ENCODE results near the gene CDH26. TPM values are rescaled to one million over a fixed set of nuclear protein-coding genes. Genes with fewer than 3 reads are reported as not detected.

CDH26 gene
- total and polyA plus RNA-seq, 2 experiments from 2014 or later, result 2.0 TPM

DNA sequence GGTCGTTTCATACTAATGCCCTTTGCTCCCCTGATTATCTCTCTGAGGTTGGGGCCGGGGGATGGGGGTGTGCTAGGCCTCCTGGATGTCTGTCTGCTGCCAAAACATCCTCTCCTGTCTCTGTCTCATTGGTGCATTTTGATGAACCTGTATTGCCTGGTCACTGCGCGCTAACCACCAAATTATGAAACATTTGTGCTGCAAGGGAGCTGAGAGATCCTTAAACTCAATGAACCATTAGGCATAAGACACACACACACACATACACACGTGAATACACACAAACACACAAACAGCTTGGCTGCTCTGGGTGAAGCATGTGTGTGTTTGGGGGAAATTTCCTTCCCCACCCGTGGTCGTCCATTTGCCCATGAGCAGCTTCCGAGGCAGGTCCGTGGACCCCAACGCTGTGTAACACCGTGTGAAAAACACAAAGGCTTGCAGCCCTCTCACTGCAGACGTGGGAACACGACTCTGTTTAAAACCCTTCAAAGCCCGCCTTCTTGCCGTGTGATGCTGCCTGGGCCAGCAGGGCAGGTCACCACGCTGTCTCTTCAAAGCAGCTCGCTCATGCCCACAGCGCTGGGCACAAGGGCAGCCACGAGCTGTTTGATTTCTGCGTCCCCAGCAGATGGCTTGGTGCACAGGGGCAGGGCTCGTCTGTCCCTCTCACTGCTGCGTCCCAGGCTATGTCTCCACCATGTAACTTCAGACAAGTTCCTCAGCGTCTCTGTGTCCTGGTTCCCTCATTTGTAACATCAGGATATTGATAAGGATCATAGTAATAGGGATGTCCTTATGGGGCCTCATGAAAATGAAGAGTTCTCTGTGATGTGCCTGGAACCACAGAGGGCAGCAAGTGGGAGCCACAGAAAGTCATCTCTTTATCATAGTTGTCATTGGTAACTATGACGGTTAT is 96.8 kb downstream of the CDH26 start:
- peaks cover 9% of the 10 kb centered on the region for H3K4me1 Mint-ChIP-seq
- no peak for ATAC-seq
- H3K27me3 Mint-ChIP-seq (ENCODE audit: insufficient read depth, low read depth, poor library complexity), result peaks cover 16% of the 10 kb centered on the region
- no peak overlapping the region for H3K27ac ChIP-seq (ENCODE audit: low read depth)
- H3K36me3 ChIP-seq (ENCODE audit: insufficient read depth), result no peaks in the 10 kb centered on the region
- no peaks in the 10 kb centered on the region; the same call in 2 of the 3 replicates for H3K9me3 Mint-ChIP-seq
- H3K4me2 ChIP-seq, result no peak overlapping the region
- H3K27me3 ChIP-seq (ENCODE audit: insufficient read depth), result no peaks in the 10 kb centered on the region
- DNase-seq (ENCODE audit: low spot score), result no peak
- no peaks in the 10 kb centered on the region for H3K79me2 ChIP-seq (replicated peaks; ENCODE audit: insufficient read depth)
- H3K27ac Mint-ChIP-seq, result no peak overlapping the region
- H3K4me3 Mint-ChIP-seq, result no peak overlapping the region
- no peaks in the 10 kb centered on the region for H3K36me3 Mint-ChIP-seq (ENCODE audit: low read depth)
- peaks cover 13% of the 10 kb centered on the region for H3K4me1 ChIP-seq (ENCODE audit: insufficient read depth)
- no peaks in the 10 kb centered on the region for H3K9me2 ChIP-seq (ENCODE audit: insufficient read depth)
- H3F3A ChIP-seq (replicated peaks; ENCODE audit: low read depth), result no peaks in the 10 kb centered on the region
- no peak overlapping the region for H2AFZ ChIP-seq
- TF ChIP-seq, protein P1, sequence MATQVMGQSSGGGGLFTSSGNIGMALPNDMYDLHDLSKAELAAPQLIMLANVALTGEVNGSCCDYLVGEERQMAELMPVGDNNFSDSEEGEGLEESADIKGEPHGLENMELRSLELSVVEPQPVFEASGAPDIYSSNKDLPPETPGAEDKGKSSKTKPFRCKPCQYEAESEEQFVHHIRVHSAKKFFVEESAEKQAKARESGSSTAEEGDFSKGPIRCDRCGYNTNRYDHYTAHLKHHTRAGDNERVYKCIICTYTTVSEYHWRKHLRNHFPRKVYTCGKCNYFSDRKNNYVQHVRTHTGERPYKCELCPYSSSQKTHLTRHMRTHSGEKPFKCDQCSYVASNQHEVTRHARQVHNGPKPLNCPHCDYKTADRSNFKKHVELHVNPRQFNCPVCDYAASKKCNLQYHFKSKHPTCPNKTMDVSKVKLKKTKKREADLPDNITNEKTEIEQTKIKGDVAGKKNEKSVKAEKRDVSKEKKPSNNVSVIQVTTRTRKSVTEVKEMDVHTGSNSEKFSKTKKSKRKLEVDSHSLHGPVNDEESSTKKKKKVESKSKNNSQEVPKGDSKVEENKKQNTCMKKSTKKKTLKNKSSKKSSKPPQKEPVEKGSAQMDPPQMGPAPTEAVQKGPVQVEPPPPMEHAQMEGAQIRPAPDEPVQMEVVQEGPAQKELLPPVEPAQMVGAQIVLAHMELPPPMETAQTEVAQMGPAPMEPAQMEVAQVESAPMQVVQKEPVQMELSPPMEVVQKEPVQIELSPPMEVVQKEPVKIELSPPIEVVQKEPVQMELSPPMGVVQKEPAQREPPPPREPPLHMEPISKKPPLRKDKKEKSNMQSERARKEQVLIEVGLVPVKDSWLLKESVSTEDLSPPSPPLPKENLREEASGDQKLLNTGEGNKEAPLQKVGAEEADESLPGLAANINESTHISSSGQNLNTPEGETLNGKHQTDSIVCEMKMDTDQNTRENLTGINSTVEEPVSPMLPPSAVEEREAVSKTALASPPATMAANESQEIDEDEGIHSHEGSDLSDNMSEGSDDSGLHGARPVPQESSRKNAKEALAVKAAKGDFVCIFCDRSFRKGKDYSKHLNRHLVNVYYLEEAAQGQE (IDR thresholded peaks at IDR 0.05; ENCODE audit: unreplicated experiment), result no peak
- TF ChIP-seq ZNF114 (CRISPR knock-in tag; IDR thresholded peaks at IDR 0.05) (no peak), JUNB (IDR thresholded peaks at IDR 0.05; ENCODE audit: unreplicated experiment) (no peak), ZNF331 (CRISPR knock-in tag; IDR thresholded peaks at IDR 0.05; ENCODE audit: low read depth) (no peak), EZH2phosphoT487 (IDR thresholded peaks at IDR 0.05; ENCODE audit: unreplicated experiment) (no peak), STAT1 (IDR thresholded peaks at IDR 0.05; ENCODE audit: unreplicated experiment) (no peak), NANOG (IDR thresholded peaks at IDR 0.05; ENCODE audit: borderline replicate concordance) (no peak), POLR2AphosphoS5 (IDR thresholded peaks at IDR 0.05; ENCODE audit: low read depth) (no peak), CREB1 (CRISPR knock-in tag; IDR thresholded peaks at IDR 0.05; ENCODE audit: low read depth) (no peak), EZH2 (IDR thresholded peaks at IDR 0.05; ENCODE audit: low read depth, unreplicated experiment) (no peak)
- TF ChIP-seq, protein P2, sequence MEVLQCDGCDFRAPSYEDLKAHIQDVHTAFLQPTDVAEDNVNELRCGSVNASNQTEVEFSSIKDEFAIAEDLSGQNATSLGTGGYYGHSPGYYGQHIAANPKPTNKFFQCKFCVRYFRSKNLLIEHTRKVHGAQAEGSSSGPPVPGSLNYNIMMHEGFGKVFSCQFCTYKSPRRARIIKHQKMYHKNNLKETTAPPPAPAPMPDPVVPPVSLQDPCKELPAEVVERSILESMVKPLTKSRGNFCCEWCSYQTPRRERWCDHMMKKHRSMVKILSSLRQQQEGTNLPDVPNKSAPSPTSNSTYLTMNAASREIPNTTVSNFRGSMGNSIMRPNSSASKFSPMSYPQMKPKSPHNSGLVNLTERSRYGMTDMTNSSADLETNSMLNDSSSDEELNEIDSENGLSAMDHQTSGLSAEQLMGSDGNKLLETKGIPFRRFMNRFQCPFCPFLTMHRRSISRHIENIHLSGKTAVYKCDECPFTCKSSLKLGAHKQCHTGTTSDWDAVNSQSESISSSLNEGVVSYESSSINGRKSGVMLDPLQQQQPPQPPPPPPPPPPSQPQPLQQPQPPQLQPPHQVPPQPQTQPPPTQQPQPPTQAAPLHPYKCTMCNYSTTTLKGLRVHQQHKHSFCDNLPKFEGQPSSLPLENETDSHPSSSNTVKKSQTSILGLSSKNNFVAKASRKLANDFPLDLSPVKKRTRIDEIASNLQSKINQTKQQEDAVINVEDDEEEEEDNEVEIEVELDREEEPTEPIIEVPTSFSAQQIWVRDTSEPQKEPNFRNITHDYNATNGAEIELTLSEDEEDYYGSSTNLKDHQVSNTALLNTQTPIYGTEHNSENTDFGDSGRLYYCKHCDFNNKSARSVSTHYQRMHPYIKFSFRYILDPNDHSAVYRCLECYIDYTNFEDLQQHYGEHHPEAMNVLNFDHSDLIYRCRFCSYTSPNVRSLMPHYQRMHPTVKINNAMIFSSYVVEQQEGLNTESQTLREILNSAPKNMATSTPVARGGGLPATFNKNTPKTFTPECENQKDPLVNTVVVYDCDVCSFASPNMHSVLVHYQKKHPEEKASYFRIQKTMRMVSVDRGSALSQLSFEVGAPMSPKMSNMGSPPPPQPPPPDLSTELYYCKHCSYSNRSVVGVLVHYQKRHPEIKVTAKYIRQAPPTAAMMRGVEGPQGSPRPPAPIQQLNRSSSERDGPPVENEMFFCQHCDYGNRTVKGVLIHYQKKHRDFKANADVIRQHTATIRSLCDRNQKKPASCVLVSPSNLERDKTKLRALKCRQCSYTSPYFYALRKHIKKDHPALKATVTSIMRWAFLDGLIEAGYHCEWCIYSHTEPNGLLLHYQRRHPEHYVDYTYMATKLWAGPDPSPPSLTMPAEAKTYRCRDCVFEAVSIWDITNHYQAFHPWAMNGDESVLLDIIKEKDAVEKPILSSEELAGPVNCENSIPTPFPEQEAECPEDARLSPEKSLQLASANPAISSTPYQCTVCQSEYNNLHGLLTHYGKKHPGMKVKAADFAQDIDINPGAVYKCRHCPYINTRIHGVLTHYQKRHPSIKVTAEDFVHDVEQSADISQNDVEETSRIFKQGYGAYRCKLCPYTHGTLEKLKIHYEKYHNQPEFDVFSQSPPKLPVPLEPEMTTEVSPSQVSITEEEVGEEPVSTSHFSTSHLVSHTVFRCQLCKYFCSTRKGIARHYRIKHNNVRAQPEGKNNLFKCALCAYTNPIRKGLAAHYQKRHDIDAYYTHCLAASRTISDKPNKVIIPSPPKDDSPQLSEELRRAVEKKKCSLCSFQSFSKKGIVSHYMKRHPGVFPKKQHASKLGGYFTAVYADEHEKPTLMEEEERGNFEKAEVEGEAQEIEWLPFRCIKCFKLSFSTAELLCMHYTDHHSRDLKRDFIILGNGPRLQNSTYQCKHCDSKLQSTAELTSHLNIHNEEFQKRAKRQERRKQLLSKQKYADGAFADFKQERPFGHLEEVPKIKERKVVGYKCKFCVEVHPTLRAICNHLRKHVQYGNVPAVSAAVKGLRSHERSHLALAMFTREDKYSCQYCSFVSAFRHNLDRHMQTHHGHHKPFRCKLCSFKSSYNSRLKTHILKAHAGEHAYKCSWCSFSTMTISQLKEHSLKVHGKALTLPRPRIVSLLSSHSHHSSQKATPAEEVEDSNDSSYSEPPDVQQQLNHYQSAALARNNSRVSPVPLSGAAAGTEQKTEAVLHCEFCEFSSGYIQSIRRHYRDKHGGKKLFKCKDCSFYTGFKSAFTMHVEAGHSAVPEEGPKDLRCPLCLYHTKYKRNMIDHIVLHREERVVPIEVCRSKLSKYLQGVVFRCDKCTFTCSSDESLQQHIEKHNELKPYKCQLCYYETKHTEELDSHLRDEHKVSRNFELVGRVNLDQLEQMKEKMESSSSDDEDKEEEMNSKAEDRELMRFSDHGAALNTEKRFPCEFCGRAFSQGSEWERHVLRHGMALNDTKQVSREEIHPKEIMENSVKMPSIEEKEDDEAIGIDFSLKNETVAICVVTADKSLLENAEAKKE (CRISPR knock-in tag; IDR thresholded peaks at IDR 0.05), result no peak
- TF ChIP-seq, protein P3, sequence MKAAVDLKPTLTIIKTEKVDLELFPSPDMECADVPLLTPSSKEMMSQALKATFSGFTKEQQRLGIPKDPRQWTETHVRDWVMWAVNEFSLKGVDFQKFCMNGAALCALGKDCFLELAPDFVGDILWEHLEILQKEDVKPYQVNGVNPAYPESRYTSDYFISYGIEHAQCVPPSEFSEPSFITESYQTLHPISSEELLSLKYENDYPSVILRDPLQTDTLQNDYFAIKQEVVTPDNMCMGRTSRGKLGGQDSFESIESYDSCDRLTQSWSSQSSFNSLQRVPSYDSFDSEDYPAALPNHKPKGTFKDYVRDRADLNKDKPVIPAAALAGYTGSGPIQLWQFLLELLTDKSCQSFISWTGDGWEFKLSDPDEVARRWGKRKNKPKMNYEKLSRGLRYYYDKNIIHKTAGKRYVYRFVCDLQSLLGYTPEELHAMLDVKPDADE (IDR thresholded peaks at IDR 0.05), result no peak
- TF ChIP-seq, protein P4, sequence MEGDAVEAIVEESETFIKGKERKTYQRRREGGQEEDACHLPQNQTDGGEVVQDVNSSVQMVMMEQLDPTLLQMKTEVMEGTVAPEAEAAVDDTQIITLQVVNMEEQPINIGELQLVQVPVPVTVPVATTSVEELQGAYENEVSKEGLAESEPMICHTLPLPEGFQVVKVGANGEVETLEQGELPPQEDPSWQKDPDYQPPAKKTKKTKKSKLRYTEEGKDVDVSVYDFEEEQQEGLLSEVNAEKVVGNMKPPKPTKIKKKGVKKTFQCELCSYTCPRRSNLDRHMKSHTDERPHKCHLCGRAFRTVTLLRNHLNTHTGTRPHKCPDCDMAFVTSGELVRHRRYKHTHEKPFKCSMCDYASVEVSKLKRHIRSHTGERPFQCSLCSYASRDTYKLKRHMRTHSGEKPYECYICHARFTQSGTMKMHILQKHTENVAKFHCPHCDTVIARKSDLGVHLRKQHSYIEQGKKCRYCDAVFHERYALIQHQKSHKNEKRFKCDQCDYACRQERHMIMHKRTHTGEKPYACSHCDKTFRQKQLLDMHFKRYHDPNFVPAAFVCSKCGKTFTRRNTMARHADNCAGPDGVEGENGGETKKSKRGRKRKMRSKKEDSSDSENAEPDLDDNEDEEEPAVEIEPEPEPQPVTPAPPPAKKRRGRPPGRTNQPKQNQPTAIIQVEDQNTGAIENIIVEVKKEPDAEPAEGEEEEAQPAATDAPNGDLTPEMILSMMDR (conservative IDR thresholded peaks at IDR 0.05; ENCODE audit: low read depth in 2 of 2), result no peak
- no peaks in the 10 kb centered on the region for H4K20me1 ChIP-seq (replicated peaks; ENCODE audit: insufficient read depth)
- no peak overlapping the region for H3K4me3 ChIP-seq
